Measurements from ENCODE around the gene KDM4B.

Gene KDM4B

GRCh38 chr19:5179256-5179655 lies 210.3 kb downstream of the KDM4B start:
- Histone ChIP-seq H3K9me3 (ENCODE audit: control insufficient read depth, insufficient read depth, low read depth, low read length) (no peaks in the 10 kb centered on the region), H3K27ac (ENCODE audit: low read depth, low read length) (no peak overlapping the region), H3K4me3 (ENCODE audit: low read depth, low read length) (no peak overlapping the region), H3K36me3 (ENCODE audit: control insufficient read depth, insufficient read depth, low read length) (no peaks in the 10 kb centered on the region), H3K4me1 (ENCODE audit: control insufficient read depth, insufficient read depth, low read length) (no peaks in the 10 kb centered on the region), H3K27me3 (ENCODE audit: control insufficient read depth, insufficient read depth, low read length) (no peaks in the 10 kb centered on the region), H3K9ac (ENCODE audit: low read length) (no peak overlapping the region)

GRCh38 chr19:5181329-5181728 lies 212.4 kb downstream of the KDM4B start:
- H3K9ac ChIP-seq (ENCODE audit: low read length) = no peak overlapping the region
- no peaks in the 10 kb centered on the region for H3K4me1 ChIP-seq (ENCODE audit: control insufficient read depth, insufficient read depth, low read length)
- H3K27me3 ChIP-seq (ENCODE audit: control insufficient read depth, insufficient read depth, low read length) = no peaks in the 10 kb centered on the region
- H3K4me3 ChIP-seq (ENCODE audit: low read depth, low read length) = no peak overlapping the region
- no peak overlapping the region for H3K27ac ChIP-seq (ENCODE audit: low read depth, low read length)
- H3K36me3 ChIP-seq (ENCODE audit: control insufficient read depth, insufficient read depth, low read length) = no peaks in the 10 kb centered on the region
- peaks cover 3% of the 10 kb centered on the region; the same call in 1 of the 2 replicates for H3K9me3 ChIP-seq (ENCODE audit: control insufficient read depth, insufficient read depth, low read depth, low read length)

GRCh38 chr19:5182751-5183150 lies 213.8 kb downstream of the KDM4B start:
- no peaks in the 10 kb centered on the region for H3K4me1 ChIP-seq (ENCODE audit: control insufficient read depth, insufficient read depth, low read length)
- no peak overlapping the region for H3K4me3 ChIP-seq (ENCODE audit: low read depth, low read length)
- no peak overlapping the region for H3K9ac ChIP-seq (ENCODE audit: low read length)
- no peaks in the 10 kb centered on the region for H3K27me3 ChIP-seq (ENCODE audit: control insufficient read depth, insufficient read depth, low read length)
- no peak overlapping the region for H3K27ac ChIP-seq (ENCODE audit: low read depth, low read length)
- H3K9me3 ChIP-seq (ENCODE audit: control insufficient read depth, insufficient read depth, low read depth, low read length) = peaks cover 3% of the 10 kb centered on the region; the same call in 1 of the 2 replicates
- H3K36me3 ChIP-seq (ENCODE audit: control insufficient read depth, insufficient read depth, low read length) = no peaks in the 10 kb centered on the region

- Histone ChIP-seq H3K4me3 (ENCODE audit: low read depth, low read length) (no peak overlapping the region), H3K4me1 (ENCODE audit: control insufficient read depth, insufficient read depth, low read length) (no peaks in the 10 kb centered on the region), H3K27me3 (ENCODE audit: control insufficient read depth, insufficient read depth, low read length) (no peaks in the 10 kb centered on the region), H3K9me3 (ENCODE audit: control insufficient read depth, insufficient read depth, low read depth, low read length) (peaks cover 3% of the 10 kb centered on the region; the same call in 1 of the 2 replicates), H3K27ac (ENCODE audit: low read depth, low read length) (no peak overlapping the region), H3K9ac (ENCODE audit: low read length) (no peak overlapping the region), H3K36me3 (ENCODE audit: control insufficient read depth, insufficient read depth, low read length) (no peaks in the 10 kb centered on the region)
Measured at GRCh38 chr19:5183616-5184015, 214.7 kb downstream of the KDM4B start.

- Histone ChIP-seq H3K9me3 (ENCODE audit: control insufficient read depth, insufficient read depth, low read depth, low read length) (peaks cover 3% of the 10 kb centered on the region; the same call in 1 of the 2 replicates), H3K9ac (ENCODE audit: low read length) (no peak overlapping the region), H3K4me3 (ENCODE audit: low read depth, low read length) (no peak overlapping the region), H3K36me3 (ENCODE audit: control insufficient read depth, insufficient read depth, low read length) (no peaks in the 10 kb centered on the region), H3K27ac (ENCODE audit: low read depth, low read length) (no peak overlapping the region), H3K4me1 (ENCODE audit: control insufficient read depth, insufficient read depth, low read length) (no peaks in the 10 kb centered on the region), H3K27me3 (ENCODE audit: control insufficient read depth, insufficient read depth, low read length) (no peaks in the 10 kb centered on the region)
Measured at GRCh38 chr19:5184930-5185329, 216.0 kb downstream of the KDM4B start.

GRCh38 chr19:5186293-5187050 lies 217.6 kb downstream of the KDM4B start:
- Histone ChIP-seq H3K36me3 (ENCODE audit: control insufficient read depth, insufficient read depth, low read length) (no peaks in the 10 kb centered on the region), H3K4me3 (ENCODE audit: low read depth, low read length) (no peak overlapping the region), H3K4me1 (ENCODE audit: control insufficient read depth, insufficient read depth, low read length) (no peaks in the 10 kb centered on the region), H3K27ac (ENCODE audit: low read depth, low read length) (no peak overlapping the region), H3K27me3 (ENCODE audit: control insufficient read depth, insufficient read depth, low read length) (no peaks in the 10 kb centered on the region), H3K9me3 (ENCODE audit: control insufficient read depth, insufficient read depth, low read depth, low read length) (peaks cover 3% of the 10 kb centered on the region; the same call in 1 of the 2 replicates), H3K9ac (ENCODE audit: low read length) (no peak overlapping the region)

GRCh38 chr19:5188548-5189317 lies 219.8 kb downstream of the KDM4B start:
- peaks cover 3% of the 10 kb centered on the region; the same call in 1 of the 2 replicates for H3K9me3 ChIP-seq (ENCODE audit: control insufficient read depth, insufficient read depth, low read depth, low read length)
- no peak overlapping the region for H3K27ac ChIP-seq (ENCODE audit: low read depth, low read length)
- peaks cover 16% of the 10 kb centered on the region for H3K4me1 ChIP-seq (ENCODE audit: control insufficient read depth, insufficient read depth, low read length)
- H3K9ac ChIP-seq (ENCODE audit: low read length) = no peak overlapping the region
- H3K27me3 ChIP-seq (ENCODE audit: control insufficient read depth, insufficient read depth, low read length) = no peaks in the 10 kb centered on the region
- H3K36me3 ChIP-seq (ENCODE audit: control insufficient read depth, insufficient read depth, low read length) = no peaks in the 10 kb centered on the region
- no peak overlapping the region for H3K4me3 ChIP-seq (ENCODE audit: low read depth, low read length)

- H3K4me3 ChIP-seq (ENCODE audit: low read depth, low read length) = no peak overlapping the region
- no peaks in the 10 kb centered on the region for H3K36me3 ChIP-seq (ENCODE audit: control insufficient read depth, insufficient read depth, low read length)
- no peak overlapping the region for H3K9ac ChIP-seq (ENCODE audit: low read length)
- no peaks in the 10 kb centered on the region for H3K27me3 ChIP-seq (ENCODE audit: control insufficient read depth, insufficient read depth, low read length)
- H3K9me3 ChIP-seq (ENCODE audit: control insufficient read depth, insufficient read depth, low read depth, low read length) = peaks cover 3% of the 10 kb centered on the region; the same call in 1 of the 2 replicates
- H3K27ac ChIP-seq (ENCODE audit: low read depth, low read length) = no peak overlapping the region
- H3K4me1 ChIP-seq (ENCODE audit: control insufficient read depth, insufficient read depth, low read length) = peaks cover 17% of the 10 kb centered on the region
Measured at GRCh38 chr19:5189318-5189607, 220.3 kb downstream of the KDM4B start.

- H3K36me3 ChIP-seq (ENCODE audit: control insufficient read depth, insufficient read depth, low read length) = no peaks in the 10 kb centered on the region
- no peak overlapping the region for H3K4me3 ChIP-seq (ENCODE audit: low read depth, low read length)
- no peaks in the 10 kb centered on the region for H3K9me3 ChIP-seq (ENCODE audit: control insufficient read depth, insufficient read depth, low read depth, low read length)
- H3K4me1 ChIP-seq (ENCODE audit: control insufficient read depth, insufficient read depth, low read length) = peaks cover 17% of the 10 kb centered on the region
- H3K27ac ChIP-seq (ENCODE audit: low read depth, low read length) = no peak overlapping the region
- no peak overlapping the region for H3K9ac ChIP-seq (ENCODE audit: low read length)
- H3K27me3 ChIP-seq (ENCODE audit: control insufficient read depth, insufficient read depth, low read length) = no peaks in the 10 kb centered on the region
Measured at GRCh38 chr19:5191091-5191490, 222.2 kb downstream of the KDM4B start.

GRCh38 chr19:5192568-5192967 lies 223.7 kb downstream of the KDM4B start:
- peak overlapping the region; percentile 67 for H3K9ac ChIP-seq (ENCODE audit: low read length)
- H3K4me3 ChIP-seq (ENCODE audit: low read depth, low read length) = no peak overlapping the region
- H3K27me3 ChIP-seq (ENCODE audit: control insufficient read depth, insufficient read depth, low read length) = no peaks in the 10 kb centered on the region
- no peaks in the 10 kb centered on the region for H3K9me3 ChIP-seq (ENCODE audit: control insufficient read depth, insufficient read depth, low read depth, low read length)
- peaks cover 17% of the 10 kb centered on the region for H3K4me1 ChIP-seq (ENCODE audit: control insufficient read depth, insufficient read depth, low read length)
- peak overlapping the region; percentile 82 for H3K27ac ChIP-seq (ENCODE audit: low read depth, low read length)
- H3K36me3 ChIP-seq (ENCODE audit: control insufficient read depth, insufficient read depth, low read length) = no peaks in the 10 kb centered on the region

- Histone ChIP-seq H3K4me1 (ENCODE audit: control insufficient read depth, insufficient read depth, low read length) (peaks cover 17% of the 10 kb centered on the region), H3K27ac (ENCODE audit: low read depth, low read length) (peak overlapping the region; percentile 82), H3K9me3 (ENCODE audit: control insufficient read depth, insufficient read depth, low read depth, low read length) (no peaks in the 10 kb centered on the region), H3K27me3 (ENCODE audit: control insufficient read depth, insufficient read depth, low read length) (no peaks in the 10 kb centered on the region), H3K9ac (ENCODE audit: low read length) (peak overlapping the region; percentile 67), H3K4me3 (ENCODE audit: low read depth, low read length) (no peak overlapping the region), H3K36me3 (ENCODE audit: control insufficient read depth, insufficient read depth, low read length) (no peaks in the 10 kb centered on the region)
Measured at GRCh38 chr19:5193192-5193591, 224.3 kb downstream of the KDM4B start.
